ENCODE results near the gene HLA-A.

The HLA-A gene

DNA sequence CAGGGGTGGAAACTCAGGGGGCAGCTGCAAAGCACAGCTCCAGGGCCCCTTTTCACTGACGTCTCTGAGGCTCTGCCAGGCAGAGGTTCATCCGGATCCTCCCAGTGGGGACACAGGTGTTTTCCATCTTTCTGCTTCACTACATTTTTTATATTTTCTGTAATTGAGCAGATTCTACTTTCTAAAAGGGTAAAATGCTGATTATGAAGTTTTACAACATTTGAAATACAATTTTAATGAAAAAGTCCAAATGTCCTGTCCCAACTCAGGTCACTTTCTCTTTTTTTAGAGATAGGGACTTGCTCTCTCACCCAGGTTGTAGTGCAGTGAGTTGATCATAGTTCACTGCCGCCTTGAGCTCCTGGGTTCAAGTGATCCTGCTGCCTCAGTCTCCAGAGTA is 41.9 kb downstream of the HLA-A start:
- in situ Hi-C loops (cut with MboI; ENCODE audit: low sequenced_read_pairs), result no loop called here

DNA sequence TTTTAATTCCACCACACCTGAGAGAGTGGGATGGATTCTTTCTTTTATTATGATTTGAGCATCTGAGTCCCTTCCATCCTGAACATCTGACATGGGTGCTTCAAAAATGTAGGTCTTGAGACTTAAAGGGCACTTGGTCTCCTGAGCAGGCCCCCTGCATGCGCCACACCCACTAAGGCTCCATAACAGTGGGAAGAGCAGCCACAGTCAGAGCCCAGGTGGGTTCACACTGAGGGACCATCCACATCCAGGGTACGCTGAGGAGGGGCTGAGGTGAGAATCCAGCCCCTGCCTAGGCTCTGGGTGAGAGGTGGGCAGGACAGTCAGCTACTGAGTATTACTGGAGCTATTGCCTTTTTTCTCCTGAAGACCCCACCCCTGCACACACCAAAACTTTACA is 42.7 kb downstream of the HLA-A start:
- in situ Hi-C loops (cut with MboI; ENCODE audit: low sequenced_read_pairs), result no loop called here

- in situ Hi-C loops (cut with MboI; ENCODE audit: low sequenced_read_pairs), result no loop called here
These were observed 43.9 kb downstream of the HLA-A start for GRCh38 chr6:29986179-29986781.

- in situ Hi-C loops (cut with MboI; ENCODE audit: low sequenced_read_pairs), result no loop called here
These were observed 46.9 kb downstream of the HLA-A start for GRCh38 chr6:29989211-29989610.

GRCh38 chr6:29990931-29991330 is 48.6 kb downstream of the HLA-A start:
- in situ Hi-C loops (cut with MboI; ENCODE audit: low sequenced_read_pairs), result no loop called here

- in situ Hi-C loops (cut with MboI; ENCODE audit: low sequenced_read_pairs), result no loop called here
These were observed 50.5 kb downstream of the HLA-A start for GRCh38 chr6:29992807-29993206.

DNA sequence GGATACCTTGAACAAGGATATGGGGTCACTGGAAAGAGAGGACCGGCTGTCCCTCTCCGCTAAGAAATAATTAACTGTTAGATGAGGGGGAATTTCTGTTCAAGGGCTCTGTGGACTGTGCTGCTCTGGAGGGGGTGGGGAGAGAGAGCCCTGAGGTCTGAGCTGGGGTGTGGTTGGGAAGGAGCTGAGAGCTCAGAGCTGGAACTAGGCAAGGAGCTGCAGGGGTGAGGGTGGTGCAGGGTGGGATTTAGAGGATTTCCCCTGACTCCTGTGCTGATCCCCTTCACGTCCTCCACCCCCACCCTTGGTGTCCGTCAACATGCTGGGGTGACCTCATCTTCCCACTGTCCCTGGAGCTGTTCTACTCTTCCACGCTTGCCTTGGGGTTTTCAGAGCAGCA is 52.5 kb downstream of the HLA-A start:
- in situ Hi-C loops (cut with MboI; ENCODE audit: low sequenced_read_pairs), result no loop called here

DNA sequence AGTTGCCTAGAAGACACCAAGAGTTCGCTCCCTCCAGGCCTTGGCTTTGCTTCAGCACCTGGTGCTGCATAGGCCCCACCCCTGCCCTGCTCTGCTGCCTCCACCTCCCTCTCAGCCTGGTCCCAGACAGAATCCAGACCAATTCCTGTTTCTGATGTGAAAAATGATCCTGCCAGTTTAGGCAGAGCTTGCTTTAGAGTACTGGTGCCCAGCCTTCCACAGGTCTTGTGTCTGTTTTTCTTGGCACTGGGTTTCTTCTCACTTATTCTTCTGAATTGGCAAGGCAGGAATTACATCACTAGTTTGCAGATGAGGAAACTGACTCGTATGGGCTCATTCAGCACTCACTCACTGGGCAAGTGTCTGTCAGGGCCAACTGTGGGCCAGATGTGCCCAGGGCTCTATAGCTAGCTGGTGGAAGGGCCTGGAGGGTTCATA is 53.0 kb downstream of the HLA-A start:
- in situ Hi-C loops (cut with MboI; ENCODE audit: low sequenced_read_pairs), result no loop called here
